Endothelial cell (in vitro differentiated cells): Measurements from ENCODE around the gene ITCH. TPM values are rescaled to one million over a fixed set of nuclear protein-coding genes. Genes with fewer than 3 reads are reported as not detected.

Source experiments
- DNase-seq: peaks from one replicate; pipeline ENCODE4 v3.0.0; 2021; ENCODE audit warnings: low spot score
- H3K27ac Mint-ChIP-seq: one replicate; pipeline ENCODE4 v1.8.0; 2021; ENCODE audit warnings: mixed read lengths, inconsistent platforms; ENCODE audit not compliant: unreplicated experiment
- H3K27me3 Mint-ChIP-seq: one replicate; pipeline ENCODE4 v1.8.0; 2021; ENCODE audit warnings: mild to moderate bottlenecking, moderate library complexity, mixed read lengths, inconsistent platforms; ENCODE audit not compliant: unreplicated experiment
- H3K36me3 Mint-ChIP-seq: one replicate; pipeline ENCODE4 v1.8.0; 2021; ENCODE audit warnings: mild to moderate bottlenecking, low read depth, mixed read lengths, inconsistent platforms; ENCODE audit not compliant: unreplicated experiment
- H3K4me1 Mint-ChIP-seq: one replicate; pipeline ENCODE4 v1.8.0; 2021; ENCODE audit warnings: mild to moderate bottlenecking, mixed read lengths, inconsistent platforms; ENCODE audit not compliant: unreplicated experiment
- H3K4me3 Mint-ChIP-seq: one replicate; pipeline ENCODE4 v1.8.0; 2021; ENCODE audit warnings: mild to moderate bottlenecking, mixed read lengths, inconsistent platforms; ENCODE audit not compliant: unreplicated experiment
- H3K9me3 Mint-ChIP-seq: one replicate; pipeline ENCODE4 v1.8.0; 2021; ENCODE audit warnings: mixed read lengths, inconsistent platforms; ENCODE audit not compliant: unreplicated experiment
- total RNA-seq: library from RNA; stranded (reverse); fragmentation: NEBNext Ultra II Directional; extraction: Animal tissue kit (Norgen Biotek cat#: 25700); gene quantifications from one replicate; pipeline ENCODE4 v1.2.1, GENCODE V29; 2021; ENCODE audit not compliant: unreplicated experiment
- TF ChIP-seq, protein P1 (sequence below): fragments of 200-600 bp; sonication (generic); IDR thresholded peaks from one replicate; pipeline ENCODE4 v1.5.0; 2021; ENCODE audit warnings: antibody characterized with exemption; ENCODE audit not compliant: unreplicated experiment

The ITCH gene
- total RNA-seq, 1 donor from 2014 or later = 46.8 TPM

DNA sequence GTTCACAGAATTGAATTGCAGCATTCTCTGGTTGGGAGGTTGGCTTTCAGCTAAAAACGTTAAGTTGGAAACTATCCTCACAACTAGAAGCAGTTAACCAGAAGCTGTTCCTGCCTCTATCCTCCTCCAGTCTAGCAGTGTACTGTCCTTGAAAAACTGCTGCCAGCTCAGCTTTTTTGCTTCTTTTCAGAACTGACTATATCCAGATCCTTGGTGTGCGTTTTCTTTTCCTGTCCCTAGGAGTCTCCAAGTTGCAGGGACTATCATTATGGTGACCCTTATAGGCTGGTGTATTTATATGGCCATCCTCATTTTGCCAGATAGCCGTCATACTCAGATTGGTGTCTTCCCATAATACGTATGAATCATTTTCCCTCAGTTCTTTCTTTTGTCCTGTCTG, 5.5 kb downstream of the ITCH start:
- Mint-ChIP-seq H3K4me3 (no peak overlapping the region), H3K36me3 (peaks cover 29% of the 10 kb centered on the region), H3K27me3 (no peaks in the 10 kb centered on the region), H3K4me1 (peaks cover 20% of the 10 kb centered on the region), H3K9me3 (no peaks in the 10 kb centered on the region), H3K27ac (no peak overlapping the region)
- DNase-seq = no peak
- TF ChIP-seq, protein P1, sequence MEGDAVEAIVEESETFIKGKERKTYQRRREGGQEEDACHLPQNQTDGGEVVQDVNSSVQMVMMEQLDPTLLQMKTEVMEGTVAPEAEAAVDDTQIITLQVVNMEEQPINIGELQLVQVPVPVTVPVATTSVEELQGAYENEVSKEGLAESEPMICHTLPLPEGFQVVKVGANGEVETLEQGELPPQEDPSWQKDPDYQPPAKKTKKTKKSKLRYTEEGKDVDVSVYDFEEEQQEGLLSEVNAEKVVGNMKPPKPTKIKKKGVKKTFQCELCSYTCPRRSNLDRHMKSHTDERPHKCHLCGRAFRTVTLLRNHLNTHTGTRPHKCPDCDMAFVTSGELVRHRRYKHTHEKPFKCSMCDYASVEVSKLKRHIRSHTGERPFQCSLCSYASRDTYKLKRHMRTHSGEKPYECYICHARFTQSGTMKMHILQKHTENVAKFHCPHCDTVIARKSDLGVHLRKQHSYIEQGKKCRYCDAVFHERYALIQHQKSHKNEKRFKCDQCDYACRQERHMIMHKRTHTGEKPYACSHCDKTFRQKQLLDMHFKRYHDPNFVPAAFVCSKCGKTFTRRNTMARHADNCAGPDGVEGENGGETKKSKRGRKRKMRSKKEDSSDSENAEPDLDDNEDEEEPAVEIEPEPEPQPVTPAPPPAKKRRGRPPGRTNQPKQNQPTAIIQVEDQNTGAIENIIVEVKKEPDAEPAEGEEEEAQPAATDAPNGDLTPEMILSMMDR = no peak

- no peak overlapping the region for H3K4me3 Mint-ChIP-seq
- H3K27ac Mint-ChIP-seq = no peak overlapping the region
- DNase-seq = no peak
Measured at GRCh38 chr20:34369265-34369664, 6.2 kb downstream of the ITCH start.

DNA sequence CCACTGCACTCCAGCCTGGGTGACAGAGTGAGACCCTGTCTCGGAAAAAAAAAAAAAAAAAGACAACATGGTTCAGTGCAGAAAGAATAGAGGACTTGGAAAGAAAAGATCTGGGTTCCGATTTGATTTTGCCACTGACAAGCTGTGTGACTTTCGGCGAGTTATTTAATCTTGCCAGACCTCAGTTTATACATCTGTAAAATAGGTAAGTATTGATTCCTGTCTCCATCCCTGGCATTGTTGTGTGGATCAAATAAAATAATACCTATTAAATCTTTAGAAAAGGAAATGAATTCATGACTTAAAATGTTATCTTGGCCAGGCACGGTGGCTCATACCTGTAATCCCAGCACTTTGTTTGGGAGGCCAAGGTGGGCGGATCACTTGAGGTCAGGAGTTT, 7.0 kb downstream of the ITCH start:
- Mint-ChIP-seq H3K9me3 (no peaks in the 10 kb centered on the region), H3K27me3 (no peaks in the 10 kb centered on the region), H3K36me3 (peaks cover 29% of the 10 kb centered on the region), H3K4me3 (no peak overlapping the region), H3K4me1 (peaks cover 15% of the 10 kb centered on the region), H3K27ac (no peak overlapping the region)
- TF ChIP-seq, protein P1 = no peak
- DNase-seq = no peak

More at GRCh38 chr20:34369265-34369664, 6.2 kb downstream of the ITCH start:
- Mint-ChIP-seq H3K27me3 (no peaks in the 10 kb centered on the region), H3K4me1 (peaks cover 16% of the 10 kb centered on the region), H3K36me3 (peaks cover 29% of the 10 kb centered on the region), H3K9me3 (no peaks in the 10 kb centered on the region)
- TF ChIP-seq, protein P1 = no peak

DNA sequence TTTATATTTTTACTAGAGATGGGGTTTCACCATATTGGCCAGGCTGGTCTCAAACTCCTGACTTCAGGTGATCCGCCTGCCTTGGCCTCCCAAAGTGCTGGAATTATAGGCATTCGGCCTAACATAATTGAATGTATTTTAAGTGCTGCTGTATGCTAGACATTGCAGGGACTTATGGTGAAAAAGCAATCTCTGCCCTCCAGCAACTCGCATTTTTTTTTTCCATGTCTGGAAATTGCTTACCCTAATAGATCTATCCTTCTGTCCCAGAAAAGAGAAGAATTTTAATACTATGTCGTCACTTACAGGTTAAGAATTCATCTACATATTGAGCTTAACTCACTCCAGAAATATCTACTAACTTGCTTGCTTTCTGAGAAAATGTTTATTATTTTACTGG, 10.4 kb downstream of the ITCH start:
- no peak overlapping the region for H3K27ac Mint-ChIP-seq

DNA sequence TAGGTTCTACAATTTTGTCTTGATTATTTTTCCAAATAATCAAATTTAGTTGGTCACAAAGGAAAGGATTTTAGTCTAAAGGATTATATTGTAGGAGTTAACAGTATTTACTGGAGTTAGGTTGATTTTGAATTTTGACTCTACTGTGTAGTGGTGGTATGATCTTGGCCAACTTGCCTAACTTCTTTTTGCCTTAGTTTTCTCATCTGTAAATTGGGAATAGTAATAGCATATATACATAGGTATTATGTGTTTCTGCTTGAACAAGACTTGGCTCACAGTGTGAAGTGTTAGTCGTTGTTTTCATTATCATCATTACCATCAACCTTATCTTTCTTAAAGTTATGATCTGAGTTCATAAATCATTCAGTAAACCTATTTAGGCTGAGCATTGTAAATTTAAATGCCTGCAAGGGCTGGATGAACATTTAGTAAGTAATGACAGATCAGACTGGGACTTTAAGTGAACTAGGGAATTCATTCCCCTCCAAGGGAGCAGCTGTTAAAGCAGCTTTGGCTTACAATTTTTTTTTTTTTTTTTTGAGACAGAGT, 11.2 kb downstream of the ITCH start:
- TF ChIP-seq, protein P1 = no peak
- H3K27me3 Mint-ChIP-seq = no peaks in the 10 kb centered on the region
- peaks cover 17% of the 10 kb centered on the region for H3K36me3 Mint-ChIP-seq
- no peaks in the 10 kb centered on the region for H3K9me3 Mint-ChIP-seq
- DNase-seq = no peak
- H3K4me3 Mint-ChIP-seq = no peak overlapping the region
- no peak overlapping the region for H3K27ac Mint-ChIP-seq
- no peaks in the 10 kb centered on the region for H3K4me1 Mint-ChIP-seq

More for the DNA sequence above, 10.4 kb downstream of the ITCH start:
- H3K4me1 Mint-ChIP-seq = no peaks in the 10 kb centered on the region
- no peaks in the 10 kb centered on the region for H3K9me3 Mint-ChIP-seq
- no peak overlapping the region for H3K4me3 Mint-ChIP-seq
- H3K36me3 Mint-ChIP-seq = peaks cover 24% of the 10 kb centered on the region
- TF ChIP-seq, protein P1 = no peak
- no peaks in the 10 kb centered on the region for H3K27me3 Mint-ChIP-seq
- DNase-seq = no peak
